Measurements from ENCODE around the gene RCAN2.

RCAN2 gene

DNA sequence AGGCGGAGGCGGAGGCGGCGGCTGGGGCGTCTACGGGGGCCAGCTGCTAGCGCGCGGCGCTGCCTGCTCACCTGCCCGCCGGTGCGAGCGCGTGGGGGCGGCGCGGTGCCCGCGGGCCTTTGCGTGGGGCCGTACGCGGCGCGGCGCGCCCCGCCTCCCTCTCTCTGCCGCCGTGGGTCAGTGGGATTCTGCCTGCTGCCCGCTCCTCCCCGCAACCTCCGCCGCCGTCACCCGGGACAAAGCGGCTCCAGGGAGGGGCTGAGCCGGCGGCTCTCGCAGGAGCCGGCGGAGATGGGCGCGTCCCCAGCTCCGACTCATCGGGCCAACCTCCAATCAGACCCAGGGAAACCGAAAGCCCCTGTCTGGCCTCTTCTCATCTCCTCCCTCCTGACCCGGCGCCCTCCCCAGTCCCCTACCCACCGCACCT lies at the start of gene RCAN2:
Gene RCAN2 (minus strand): TSS at position 249 of the 427 bp plus-strand sequence.
- peak; percentile 88 for DNase-seq (ENCODE audit: low spot score)

- DNase-seq (ENCODE audit: low spot score): no peak
Observed at GRCh38 chr6:46539866-46540265, 48.6 kb upstream of the RCAN2 start.

DNA sequence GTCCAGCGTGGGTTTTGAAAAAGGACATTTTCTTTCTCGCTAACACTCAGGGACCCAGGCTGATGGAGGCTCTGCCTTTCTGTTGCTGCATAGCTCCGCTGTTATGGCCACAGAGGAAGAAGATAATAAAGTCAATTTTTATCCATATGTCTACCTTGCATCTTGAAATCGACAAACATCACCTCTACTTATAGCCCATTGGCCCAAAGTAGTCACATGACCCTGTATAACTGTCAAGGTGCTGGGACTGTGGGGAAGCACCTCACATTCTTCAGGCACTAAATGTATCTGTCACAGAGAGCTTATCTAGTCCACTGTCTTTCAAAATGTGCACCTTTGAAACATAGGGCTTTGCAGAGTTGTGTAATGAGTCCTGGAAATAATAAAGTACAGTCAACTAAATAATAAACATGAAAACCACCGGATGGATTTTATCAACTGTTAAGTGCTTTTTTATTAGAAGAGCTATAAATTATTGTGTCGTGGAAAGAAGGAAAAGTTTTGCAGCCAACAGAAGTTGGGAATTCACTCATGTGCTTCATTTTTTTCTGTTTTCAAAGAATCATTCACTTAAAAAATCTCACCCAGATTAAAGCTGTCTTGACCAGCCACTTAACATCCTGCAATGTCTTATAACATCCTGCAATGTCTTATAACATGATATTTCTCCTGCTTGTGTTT lies 47.7 kb upstream of the RCAN2 start:
- no peak for DNase-seq (ENCODE audit: low spot score)

DNA sequence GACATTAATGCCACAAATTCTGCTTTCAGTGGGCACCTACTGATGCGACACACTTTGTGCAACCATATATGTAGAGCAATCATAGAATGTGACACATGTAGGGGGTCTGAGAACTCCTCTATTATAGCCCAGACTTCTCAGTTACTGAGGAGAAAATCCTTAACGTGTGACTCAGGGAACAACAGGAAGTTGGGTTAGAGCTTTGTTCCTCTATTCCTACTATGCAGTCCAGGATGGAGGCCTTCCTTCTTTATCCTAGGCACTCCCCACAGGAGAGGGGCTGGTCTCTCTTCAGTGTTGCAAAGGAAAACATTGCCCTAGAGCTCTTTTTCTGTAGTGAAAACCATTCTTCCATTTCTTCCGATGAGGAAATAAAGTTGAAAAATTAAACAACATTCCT lies 39.6 kb upstream of the RCAN2 start:
- DNase-seq (ENCODE audit: low spot score): no peak

GRCh38 chr6:46528961-46529750 lies 37.9 kb upstream of the RCAN2 start:
- DNase-seq (ENCODE audit: low spot score): no peak

DNA sequence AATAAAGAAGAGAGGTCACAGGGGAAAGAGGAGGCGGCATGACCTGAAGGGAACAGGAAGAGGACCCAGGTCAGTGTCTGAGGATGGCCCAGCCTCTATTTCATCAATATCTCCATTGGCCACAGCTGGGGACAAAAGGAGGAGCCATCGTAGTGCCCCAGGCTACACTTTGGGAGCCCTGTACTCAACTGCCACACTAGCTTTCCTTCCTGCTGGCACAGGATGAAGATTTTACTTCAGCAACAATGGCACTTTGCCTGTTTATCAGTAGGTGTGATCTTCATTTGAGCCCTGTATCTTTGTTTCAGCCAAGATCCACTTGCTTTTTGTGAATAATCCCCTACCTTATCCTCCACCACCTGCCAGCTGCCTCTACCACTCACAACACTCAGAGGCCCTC lies 35.4 kb upstream of the RCAN2 start:
- no peak for DNase-seq (ENCODE audit: low spot score)

GRCh38 chr6:46525583-46525982 lies 34.3 kb upstream of the RCAN2 start:
- DNase-seq (ENCODE audit: low spot score): no peak

DNA sequence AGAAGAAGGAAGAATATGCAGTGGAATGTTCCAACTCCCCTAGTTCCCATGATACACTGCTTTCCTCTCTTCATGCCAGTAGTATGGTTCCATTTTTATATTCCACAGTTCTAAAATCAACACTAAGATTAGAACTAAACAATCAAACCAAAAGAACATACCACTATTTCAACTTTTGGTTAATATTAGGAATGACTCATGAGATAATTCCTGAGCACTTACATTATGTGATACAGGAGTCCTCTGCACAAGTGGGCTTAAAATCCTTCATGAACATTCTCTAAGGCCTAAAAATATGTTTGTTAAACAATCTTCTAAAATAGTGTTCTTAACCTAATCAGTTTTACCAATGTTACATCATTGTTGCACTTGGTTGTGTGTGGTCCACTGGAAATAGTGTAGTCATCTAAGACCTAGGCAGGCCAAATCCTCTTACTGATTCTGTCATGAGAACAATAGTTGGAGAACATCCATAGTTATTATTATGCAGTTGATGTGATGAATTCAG lies 30.3 kb upstream of the RCAN2 start:
- DNase-seq (ENCODE audit: low spot score): no peak

GRCh38 chr6:46517202-46517601 lies 26.0 kb upstream of the RCAN2 start:
- DNase-seq (ENCODE audit: low spot score): no peak

DNA sequence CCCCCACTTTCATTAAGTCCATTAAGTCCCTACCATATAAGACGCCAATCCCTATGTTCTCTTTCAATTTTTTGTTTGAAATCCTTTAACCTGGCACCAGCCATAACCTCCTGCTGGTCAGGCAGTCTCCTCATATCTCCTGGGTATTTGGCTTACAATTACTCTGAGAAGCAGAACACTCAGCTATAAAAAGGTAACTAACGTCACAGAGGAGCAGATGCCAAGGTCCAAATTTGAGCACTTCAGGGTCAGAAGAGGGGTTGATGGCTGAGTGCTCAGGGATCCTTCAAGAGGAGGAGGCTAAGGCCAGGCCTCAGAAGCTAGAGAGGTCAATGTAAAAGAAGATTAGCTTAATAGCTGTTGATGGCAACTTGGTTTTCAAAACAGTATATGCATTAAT lies 22.3 kb upstream of the RCAN2 start:
- DNase-seq (ENCODE audit: low spot score): no peak

GRCh38 chr6:46511320-46511719 lies 20.1 kb upstream of the RCAN2 start:
- no peak for DNase-seq (ENCODE audit: low spot score)

GRCh38 chr6:46510651-46511050 lies 19.4 kb upstream of the RCAN2 start:
- no peak for DNase-seq (ENCODE audit: low spot score)

DNA sequence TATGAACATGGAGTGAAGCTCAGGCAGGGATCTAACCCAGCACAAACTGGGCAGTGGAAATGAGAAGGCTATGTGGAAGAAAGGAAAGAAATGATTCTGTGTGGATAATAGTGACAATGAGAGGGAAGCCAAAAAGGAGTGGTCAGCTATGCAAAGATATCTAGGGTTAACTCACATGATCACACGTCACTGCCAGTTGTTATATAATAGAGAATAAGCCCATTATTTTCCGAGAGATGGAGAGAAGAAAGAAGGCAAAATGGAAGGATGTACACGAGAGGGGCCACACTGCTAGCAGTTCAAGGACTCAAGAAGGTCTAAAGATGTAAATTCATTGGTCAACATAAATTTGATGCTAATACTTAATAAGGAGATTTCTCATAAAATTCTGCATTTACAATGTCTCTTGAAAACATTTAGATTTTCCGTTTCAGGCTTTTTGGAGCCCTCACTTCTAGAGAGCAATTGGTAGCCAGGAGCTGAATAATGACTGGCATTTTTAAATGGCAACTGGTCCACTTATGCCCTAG lies 18.8 kb upstream of the RCAN2 start:
- DNase-seq (ENCODE audit: low spot score): no peak

GRCh38 chr6:46509063-46509462 lies 17.8 kb upstream of the RCAN2 start:
- DNase-seq (ENCODE audit: low spot score): no peak

DNA sequence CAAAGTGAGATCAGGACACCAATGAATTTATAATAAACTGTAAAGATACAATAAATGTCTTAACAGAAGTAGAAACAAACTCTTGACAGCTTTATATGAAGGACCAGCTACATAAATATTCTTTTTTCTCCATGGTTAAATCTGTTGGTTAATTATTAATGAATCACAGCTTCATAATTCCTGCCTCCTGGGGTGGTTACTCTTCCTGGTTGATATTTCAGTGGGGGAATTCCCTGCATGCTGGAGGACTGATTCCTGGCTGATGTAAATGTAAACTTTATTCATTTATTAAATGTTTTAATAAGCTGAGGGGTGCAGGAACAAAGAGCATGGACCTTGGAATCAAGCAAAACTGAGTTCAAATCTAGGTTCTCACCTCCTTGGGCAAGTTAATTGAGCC lies 16.2 kb upstream of the RCAN2 start:
- no peak for DNase-seq (ENCODE audit: low spot score)

DNA sequence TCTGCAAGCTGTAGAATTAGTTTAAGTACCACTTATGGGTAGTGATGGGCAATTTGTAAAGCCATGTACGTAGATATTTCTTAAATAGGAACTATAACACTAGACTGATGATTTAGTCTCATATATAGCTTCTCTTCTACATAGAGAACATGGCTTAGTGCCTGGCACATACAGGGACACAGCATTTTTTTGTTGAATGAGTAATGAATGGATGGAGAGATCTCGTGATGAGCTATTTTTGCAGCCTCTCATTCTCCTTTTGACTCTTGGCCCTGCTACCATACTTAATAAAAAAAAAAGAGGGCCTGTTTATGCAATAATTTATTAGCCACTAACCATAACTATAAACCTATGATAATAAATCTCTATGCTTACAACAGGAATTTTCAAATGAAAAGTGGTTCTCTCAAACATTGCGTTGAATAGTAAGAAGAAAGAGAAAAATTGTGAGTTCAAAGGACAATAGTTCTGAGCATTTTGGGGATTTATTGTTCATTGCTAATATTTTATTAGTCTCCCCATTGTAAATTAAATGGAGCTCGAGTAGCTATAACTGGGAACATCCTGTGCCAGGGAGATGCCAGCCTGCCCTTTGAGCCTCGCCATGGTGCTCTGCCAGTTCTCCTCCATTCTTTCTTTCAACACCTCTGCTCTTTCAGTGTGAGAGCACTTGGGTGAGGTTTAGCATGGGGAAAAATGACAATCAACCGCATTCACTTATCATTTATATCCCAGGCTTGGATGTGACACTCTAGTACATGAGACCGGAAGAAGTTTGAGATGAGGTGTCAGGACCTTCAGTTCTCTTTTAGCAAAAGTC lies 14.7 kb upstream of the RCAN2 start:
- DNase-seq (ENCODE audit: low spot score): no peak

- DNase-seq (ENCODE audit: low spot score): no peak
Observed at GRCh38 chr6:46504242-46504641, 13.0 kb upstream of the RCAN2 start.

DNA sequence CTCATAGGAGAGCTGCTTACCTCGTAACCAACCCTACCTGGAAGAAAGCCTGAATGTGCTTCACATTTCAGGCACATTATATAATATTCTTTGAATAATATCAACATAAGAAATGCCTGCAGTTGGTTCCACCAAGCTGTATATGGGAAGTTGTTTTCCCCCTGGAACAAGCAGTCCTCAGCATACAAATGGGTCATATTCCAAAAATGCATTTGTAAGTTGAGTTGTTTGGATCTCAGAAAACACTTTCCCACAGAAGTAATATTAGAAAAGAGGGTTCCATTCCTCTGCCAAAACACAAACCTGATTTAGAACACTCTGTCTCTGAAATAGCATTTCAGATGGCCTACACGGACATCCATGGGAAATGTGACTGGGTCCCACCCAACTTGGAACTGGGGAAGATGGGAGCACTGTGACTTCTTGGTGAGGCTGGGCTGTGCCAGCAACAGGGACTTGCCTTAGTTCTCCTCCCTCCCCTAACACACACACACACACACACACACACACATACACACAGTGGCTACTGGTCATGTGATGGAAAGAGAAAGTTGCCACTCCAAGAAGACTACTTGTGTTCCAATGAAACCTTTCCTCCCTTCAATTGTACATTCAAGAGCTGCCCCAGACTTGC lies 11.4 kb upstream of the RCAN2 start:
- no peak for DNase-seq (ENCODE audit: low spot score)

GRCh38 chr6:46501136-46502089 lies 10.2 kb upstream of the RCAN2 start:
- DNase-seq (ENCODE audit: low spot score): no peak

DNA sequence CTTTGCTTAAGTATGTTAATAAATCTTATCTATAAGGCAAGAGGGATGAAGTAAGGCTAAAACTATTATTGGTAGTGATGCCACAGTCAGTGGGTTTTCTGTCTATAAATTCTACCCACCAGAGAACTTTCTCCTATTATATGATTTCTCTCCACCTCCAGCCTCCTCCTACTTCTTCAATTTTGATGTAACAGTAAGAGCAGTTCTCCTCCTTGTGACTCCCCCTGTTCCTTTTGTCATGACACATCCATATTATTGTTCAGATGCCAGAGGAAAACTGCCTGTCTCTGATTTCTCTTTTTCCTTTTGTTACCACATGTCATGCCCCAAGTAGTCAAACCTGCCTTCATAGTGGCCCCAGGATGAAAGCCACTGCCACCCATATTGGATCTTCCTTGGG lies 9.1 kb upstream of the RCAN2 start:
- no peak for DNase-seq (ENCODE audit: low spot score)
